DOHH2 (cell line): ENCODE results near the gene RAB31.
A peak's percentile ranks its signal among the peaks of the same experiment; 100 is the strongest.

ENCODE experiments used
- H3F3A ChIP-seq: fragments of 200-600 bp; sonication (generic), shearing (Covaris generic); 2 replicates; pipeline ENCODE4 v1.6.0; 2016; ENCODE audit warnings: antibody characterized with exemption, mild to moderate bottlenecking; ENCODE audit not compliant: control insufficient read depth, insufficient read depth
- H3K27ac ChIP-seq: fragments of 200-600 bp; sonication (generic); 2 replicates; pipeline ENCODE4 v1.5.1; 2014; ENCODE audit warnings: low read depth, mild to moderate bottlenecking, low read length, moderate library complexity
- H3K27me3 ChIP-seq: fragments of 200-600 bp; sonication (generic); 2 replicates; pipeline ENCODE4 v1.6.1; 2014; ENCODE audit warnings: mild to moderate bottlenecking, low read length, mixed read lengths; ENCODE audit not compliant: control insufficient read depth
- H3K36me3 ChIP-seq: fragments of 200-600 bp; sonication (generic); 2 replicates; pipeline ENCODE4 v1.6.1; 2014; ENCODE audit warnings: mild to moderate bottlenecking, low read length, moderate library complexity, mixed read lengths; ENCODE audit not compliant: control insufficient read depth
- H3K4me1 ChIP-seq: fragments of 200-600 bp; sonication (generic); 2 replicates; pipeline ENCODE4 v1.6.1; 2014; ENCODE audit warnings: mild to moderate bottlenecking, low read length, mixed read lengths; ENCODE audit not compliant: control insufficient read depth
- H3K4me2 ChIP-seq: fragments of 200-600 bp; sonication (generic); 2 replicates; pipeline ENCODE4 v1.6.0; 2014; ENCODE audit warnings: mild to moderate bottlenecking, low read length, moderate library complexity
- H3K4me3 ChIP-seq: fragments of 200-600 bp; sonication (generic); 2 replicates; pipeline ENCODE4 v1.5.1; 2014; ENCODE audit warnings: mild to moderate bottlenecking, low read length, mixed read lengths
- H3K79me2 ChIP-seq: fragments of 200-600 bp; sonication (generic); 2 replicates; pipeline ENCODE4 v1.6.1; 2014; ENCODE audit warnings: mild to moderate bottlenecking, low read length, mixed read lengths; ENCODE audit not compliant: control insufficient read depth
- H3K9me2 ChIP-seq: fragments of 200-600 bp; sonication (generic); replicated peaks from 2 replicates; pipeline ENCODE4 v1.6.1; 2014; ENCODE audit warnings: mild to moderate bottlenecking, low read length, mixed read lengths; ENCODE audit not compliant: control insufficient read depth
- H3K9me3 ChIP-seq: fragments of 200-600 bp; sonication (generic); 2 replicates; pipeline ENCODE4 v1.6.1; 2014; ENCODE audit warnings: antibody characterized with exemption, low read length, mixed read lengths; ENCODE audit not compliant: control insufficient read depth, insufficient read depth
- H4K20me1 ChIP-seq: fragments of 200-600 bp; sonication (generic); 2 replicates; pipeline ENCODE4 v1.6.0; 2014; ENCODE audit warnings: low read depth, mild to moderate bottlenecking, antibody characterized with exemption, low read length, moderate library complexity; ENCODE audit not compliant: control insufficient read depth, insufficient read depth
- EZH2phosphoT487 ChIP-seq: fragments of 200-600 bp; sonication (generic); IDR thresholded peaks from 2 replicates; pipeline ENCODE4 v1.6.1; 2017; ENCODE audit warnings: borderline replicate concordance, mild to moderate bottlenecking, antibody characterized with exemption, low read length, moderate library complexity, mixed read lengths
- TF ChIP-seq, protein P1 (sequence below): fragments of 200-600 bp; sonication (generic); IDR thresholded peaks from one replicate; pipeline ENCODE4 v1.5.1; 2014; ENCODE audit warnings: antibody characterized with exemption, mild to moderate bottlenecking, low read depth, low read length; ENCODE audit not compliant: poor library complexity, severe bottlenecking

RAB31 gene

DNA sequence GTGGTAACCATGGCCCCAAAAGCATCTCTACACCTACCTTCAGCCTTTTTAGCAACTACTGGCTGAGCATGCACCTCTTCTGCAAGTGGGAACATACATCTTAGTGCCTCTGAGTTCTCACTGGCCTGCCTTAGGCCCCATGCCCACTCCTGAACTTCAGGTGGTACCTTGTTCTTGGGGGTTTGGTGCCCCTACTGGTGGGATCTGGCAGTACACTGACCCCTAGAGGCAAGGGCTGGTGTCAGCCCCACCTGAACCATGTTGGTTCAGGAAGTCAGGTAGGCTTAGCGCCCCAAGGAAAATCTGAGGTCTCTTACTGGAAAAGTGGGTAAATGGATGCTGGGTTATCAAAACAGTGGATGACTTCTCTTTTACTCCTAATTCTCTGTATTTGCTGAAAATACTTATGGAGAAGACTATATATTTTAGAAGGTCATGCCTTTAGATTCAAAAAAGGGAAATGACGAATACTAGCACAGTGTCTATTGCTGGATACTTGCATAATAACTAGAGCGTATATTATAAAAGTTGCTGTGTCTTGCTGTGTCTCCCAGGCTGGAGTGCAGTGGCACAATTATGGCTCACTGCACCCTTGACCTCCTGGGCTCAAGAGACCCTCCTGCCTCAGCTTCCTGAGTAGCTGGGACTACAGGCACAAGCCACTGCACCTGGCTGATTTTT, 84.6 kb downstream of the RAB31 start:
- no peaks in the 10 kb centered on the region for H4K20me1 ChIP-seq
- TF ChIP-seq, protein P1, sequence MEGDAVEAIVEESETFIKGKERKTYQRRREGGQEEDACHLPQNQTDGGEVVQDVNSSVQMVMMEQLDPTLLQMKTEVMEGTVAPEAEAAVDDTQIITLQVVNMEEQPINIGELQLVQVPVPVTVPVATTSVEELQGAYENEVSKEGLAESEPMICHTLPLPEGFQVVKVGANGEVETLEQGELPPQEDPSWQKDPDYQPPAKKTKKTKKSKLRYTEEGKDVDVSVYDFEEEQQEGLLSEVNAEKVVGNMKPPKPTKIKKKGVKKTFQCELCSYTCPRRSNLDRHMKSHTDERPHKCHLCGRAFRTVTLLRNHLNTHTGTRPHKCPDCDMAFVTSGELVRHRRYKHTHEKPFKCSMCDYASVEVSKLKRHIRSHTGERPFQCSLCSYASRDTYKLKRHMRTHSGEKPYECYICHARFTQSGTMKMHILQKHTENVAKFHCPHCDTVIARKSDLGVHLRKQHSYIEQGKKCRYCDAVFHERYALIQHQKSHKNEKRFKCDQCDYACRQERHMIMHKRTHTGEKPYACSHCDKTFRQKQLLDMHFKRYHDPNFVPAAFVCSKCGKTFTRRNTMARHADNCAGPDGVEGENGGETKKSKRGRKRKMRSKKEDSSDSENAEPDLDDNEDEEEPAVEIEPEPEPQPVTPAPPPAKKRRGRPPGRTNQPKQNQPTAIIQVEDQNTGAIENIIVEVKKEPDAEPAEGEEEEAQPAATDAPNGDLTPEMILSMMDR, result peak; percentile 82
- no peak for TF ChIP-seq EZH2phosphoT487
- no peaks in the 10 kb centered on the region for H3K9me2 ChIP-seq
- no peaks in the 10 kb centered on the region for H3K27me3 ChIP-seq
- H3K9me3 ChIP-seq, result no peaks in the 10 kb centered on the region
- H3K36me3 ChIP-seq, result no peaks in the 10 kb centered on the region
- H3K4me2 ChIP-seq, result no peak overlapping the region
- no peaks in the 10 kb centered on the region for H3K79me2 ChIP-seq
- H3K27ac ChIP-seq, result no peak overlapping the region
- H3F3A ChIP-seq, result no peaks in the 10 kb centered on the region
- no peaks in the 10 kb centered on the region for H3K4me1 ChIP-seq
- H3K4me3 ChIP-seq, result no peak overlapping the region

DNA sequence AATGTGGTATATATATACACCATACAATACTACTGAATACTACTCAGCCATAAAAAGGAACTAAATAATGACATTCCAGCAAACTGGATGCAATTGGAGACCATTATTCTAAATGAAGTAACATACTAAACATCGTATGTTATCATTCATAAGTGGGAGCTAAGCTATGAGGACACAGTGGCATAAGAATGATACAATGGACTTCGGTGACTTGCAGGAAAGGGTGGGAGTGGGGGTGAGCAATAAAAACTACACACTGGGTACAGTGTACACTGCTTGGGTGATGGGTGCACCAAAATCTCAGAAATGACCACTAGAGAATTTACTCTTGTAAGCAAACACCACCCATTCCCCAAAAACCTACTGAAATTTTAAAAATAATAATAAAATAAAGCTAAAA, 87.9 kb downstream of the RAB31 start:
- Histone ChIP-seq H3K4me3 (no peak overlapping the region), H3K4me1 (no peaks in the 10 kb centered on the region), H3K27ac (no peak overlapping the region), H3K9me3 (no peaks in the 10 kb centered on the region), H3F3A (no peaks in the 10 kb centered on the region), H3K4me2 (no peak overlapping the region), H3K27me3 (no peaks in the 10 kb centered on the region), H3K36me3 (no peaks in the 10 kb centered on the region), H3K79me2 (no peaks in the 10 kb centered on the region), H4K20me1 (no peaks in the 10 kb centered on the region), H3K9me2 (no peaks in the 10 kb centered on the region)
- TF ChIP-seq, protein P1, result no peak
- no peak for TF ChIP-seq EZH2phosphoT487

DNA sequence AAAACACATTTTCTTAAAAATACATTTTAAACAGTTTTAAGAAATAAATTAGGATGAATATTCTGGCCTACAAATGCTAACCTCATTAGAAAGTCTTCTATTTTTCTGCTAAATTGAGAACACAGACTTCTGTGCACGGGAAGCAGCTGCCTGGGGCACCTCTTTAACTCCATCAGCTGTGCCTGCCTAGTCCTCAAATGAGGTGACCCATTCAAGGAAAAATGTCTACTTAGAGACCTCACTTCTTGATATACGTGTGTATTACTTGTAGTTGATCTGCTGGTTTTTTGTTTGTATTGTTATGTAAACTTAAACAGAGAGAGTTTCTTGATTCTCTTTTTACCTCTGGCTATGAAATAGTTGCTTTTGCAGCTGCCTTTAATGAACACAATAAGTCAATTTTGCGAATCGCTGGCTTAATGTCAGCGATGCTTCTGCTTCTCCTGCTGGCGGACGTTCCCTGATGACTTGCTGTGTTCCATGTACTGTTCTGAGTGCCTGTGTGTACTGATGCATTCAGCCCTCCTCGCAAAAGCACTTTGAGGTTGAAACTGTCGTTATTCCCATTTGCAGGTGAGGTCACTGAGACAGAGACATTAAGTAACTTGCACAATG, 88.9 kb downstream of the RAB31 start:
- no peaks in the 10 kb centered on the region for H3K4me1 ChIP-seq
- no peak overlapping the region for H3K27ac ChIP-seq
- H3K9me3 ChIP-seq, result no peaks in the 10 kb centered on the region
- H3K4me2 ChIP-seq, result no peak overlapping the region
- H4K20me1 ChIP-seq, result no peaks in the 10 kb centered on the region
- no peaks in the 10 kb centered on the region for H3K79me2 ChIP-seq
- no peak overlapping the region for H3K4me3 ChIP-seq
- H3F3A ChIP-seq, result no peaks in the 10 kb centered on the region
- no peaks in the 10 kb centered on the region for H3K27me3 ChIP-seq
- H3K9me2 ChIP-seq, result no peaks in the 10 kb centered on the region
- H3K36me3 ChIP-seq, result no peaks in the 10 kb centered on the region
- TF ChIP-seq EZH2phosphoT487, result no peak
- TF ChIP-seq, protein P1, result no peak
